WTC11 (cell line): ENCODE measurements around the gene BFSP1. TPM values are rescaled to one million over a fixed set of nuclear protein-coding genes. Genes with fewer than 3 reads are reported as not detected.

Source experiments
- ATAC-seq: fragments of 200-7000 bp; cut with Tn5 transposase; 2 replicates; pipeline ENCODE4 v1.10.0; 2021; ENCODE audit warnings: mild to moderate bottlenecking, moderate library complexity
- CTCF ChIA-PET: fragments of 300-600 bp; sonication (Branson Sonifier 250); formaldehyde crosslinking; loops from one replicate; lab custom pipeline; 2021; ENCODE audit warnings: antibody characterized with exemption; lab: Charles Lee
- POLR2A ChIA-PET: fragments of 350-600 bp; sonication (Branson Sonifier 250); formaldehyde crosslinking; loops from one replicate; lab custom pipeline; 2021; ENCODE audit warnings: antibody characterized with exemption; lab: Charles Lee
- DNase-seq: peaks from one replicate; pipeline ENCODE4 v3.0.0; 2021; ENCODE audit warnings: low spot score
- H3K27ac Mint-ChIP-seq: 2 replicates; pipeline ENCODE4 v1.8.0; 2021; ENCODE audit warnings: mixed read lengths
- H3K27me3 Mint-ChIP-seq: 2 replicates; pipeline ENCODE4 v1.8.0; 2021; ENCODE audit warnings: low read depth, mild to moderate bottlenecking, moderate library complexity, mixed read lengths
- H3K36me3 Mint-ChIP-seq: 2 replicates; pipeline ENCODE4 v1.8.0; 2021; ENCODE audit warnings: mixed read lengths
- H3K4me1 Mint-ChIP-seq: 2 replicates; pipeline ENCODE4 v1.8.0; 2022; ENCODE audit warnings: mixed read lengths
- H3K4me3 Mint-ChIP-seq: 2 replicates; pipeline ENCODE4 v1.8.0; 2021; ENCODE audit warnings: mild to moderate bottlenecking, moderate library complexity, mixed read lengths
- H3K9me3 Mint-ChIP-seq: 2 replicates; pipeline ENCODE4 v1.8.0; 2021; ENCODE audit warnings: mixed read lengths
- AFF4 ChIP-seq: sonication (generic); formaldehyde crosslinking; IDR thresholded peaks from 2 replicates; pipeline ENCODE4 v1.8.1; 2023; ENCODE audit warnings: mild to moderate bottlenecking, missing genetic modification reagents, borderline replicate concordance
- ATF1 ChIP-seq: sonication (generic); formaldehyde crosslinking; IDR thresholded peaks from 2 replicates; pipeline ENCODE4 v1.8.1; 2023; ENCODE audit warnings: mild to moderate bottlenecking, moderate library complexity, missing genetic modification reagents
- CBFB ChIP-seq: sonication (generic); formaldehyde crosslinking; IDR thresholded peaks from 2 replicates; pipeline ENCODE4 v1.8.1; 2022; ENCODE audit warnings: mild to moderate bottlenecking, low read depth, missing genetic modification reagents
- CREM ChIP-seq: sonication (generic); formaldehyde crosslinking; IDR thresholded peaks from 2 replicates; pipeline ENCODE4 v1.8.1; 2022; ENCODE audit warnings: mild to moderate bottlenecking, missing genetic modification reagents, moderate library complexity
- E2F4 ChIP-seq: sonication (generic); formaldehyde crosslinking; IDR thresholded peaks from 2 replicates; pipeline ENCODE4 v1.8.1; 2022; ENCODE audit warnings: low read depth, mild to moderate bottlenecking, moderate library complexity, missing genetic modification reagents, borderline replicate concordance
- FOXP1 ChIP-seq: sonication (generic); formaldehyde crosslinking; IDR thresholded peaks from 2 replicates; pipeline ENCODE4 v1.8.0; 2022; ENCODE audit warnings: missing genetic modification reagents, mild to moderate bottlenecking, moderate library complexity, borderline replicate concordance
- FOXP4 ChIP-seq: sonication (generic); formaldehyde crosslinking; IDR thresholded peaks from 2 replicates; pipeline ENCODE4 v1.8.0; 2022; ENCODE audit warnings: mild to moderate bottlenecking, missing genetic modification reagents
- GTF2I ChIP-seq: fragments of 250-450 bp; sonication (Bioruptor Pico); conservative IDR thresholded peaks from 2 replicates; pipeline ENCODE4 v1.4.0; 2021; ENCODE audit warnings: mild to moderate bottlenecking
- IRF1 ChIP-seq: sonication (generic); formaldehyde crosslinking; IDR thresholded peaks from 2 replicates; pipeline ENCODE4 v1.8.0; 2023; ENCODE audit warnings: missing genetic modification reagents
- NFATC4 ChIP-seq: fragments of 250-450 bp; sonication (Bioruptor Pico); IDR thresholded peaks from 2 replicates; pipeline ENCODE4 v1.9.0; 2021; ENCODE audit warnings: mild to moderate bottlenecking
- NR2C2 ChIP-seq: sonication (generic); formaldehyde crosslinking; IDR thresholded peaks from 2 replicates; pipeline ENCODE4 v1.8.0; 2022; ENCODE audit warnings: mild to moderate bottlenecking, missing genetic modification reagents
- SMAD4 ChIP-seq: sonication (generic); formaldehyde crosslinking; IDR thresholded peaks from 2 replicates; pipeline ENCODE4 v1.8.0; 2022; ENCODE audit warnings: mild to moderate bottlenecking, missing genetic modification reagents
- TEAD1 ChIP-seq: sonication (generic); formaldehyde crosslinking; IDR thresholded peaks from 2 replicates; pipeline ENCODE4 v1.8.0; 2022; ENCODE audit warnings: mild to moderate bottlenecking, missing genetic modification reagents
- TEAD4 ChIP-seq: sonication (generic); formaldehyde crosslinking; IDR thresholded peaks from 2 replicates; pipeline ENCODE4 v1.8.0; 2022; ENCODE audit warnings: mild to moderate bottlenecking, missing genetic modification reagents
- ZBTB21 ChIP-seq: sonication (generic); formaldehyde crosslinking; IDR thresholded peaks from 2 replicates; pipeline ENCODE4 v1.8.1; 2023; ENCODE audit warnings: mild to moderate bottlenecking, missing genetic modification reagents, borderline replicate concordance
- ZBTB43 ChIP-seq: sonication (generic); formaldehyde crosslinking; IDR thresholded peaks from 2 replicates; pipeline ENCODE4 v1.8.1; 2023; ENCODE audit warnings: mild to moderate bottlenecking, missing genetic modification reagents
- ZMAT4 ChIP-seq: fragments of 250-450 bp; sonication (Bioruptor Pico); IDR thresholded peaks from 2 replicates; pipeline ENCODE4 v1.9.0; 2021; ENCODE audit warnings: mild to moderate bottlenecking
- ZNF121 ChIP-seq: sonication (generic); formaldehyde crosslinking; IDR thresholded peaks from 2 replicates; pipeline ENCODE4 v1.8.0; 2023; ENCODE audit warnings: missing genetic modification reagents
- ZNF219 ChIP-seq: sonication (generic); formaldehyde crosslinking; IDR thresholded peaks from 2 replicates; pipeline ENCODE4 v1.8.0; 2023; ENCODE audit warnings: missing genetic modification reagents, mild to moderate bottlenecking, borderline replicate concordance
- ZNF263 ChIP-seq: sonication (generic); formaldehyde crosslinking; IDR thresholded peaks from 2 replicates; pipeline ENCODE4 v1.8.1; 2022; ENCODE audit warnings: low read depth, mild to moderate bottlenecking, moderate library complexity, missing genetic modification reagents
- ZNF423 ChIP-seq: fragments of 250-450 bp; sonication (Bioruptor Pico); IDR thresholded peaks from 2 replicates; pipeline ENCODE4 v2.1.2; 2022; ENCODE audit warnings: mild to moderate bottlenecking, moderate library complexity
- ZNF425 ChIP-seq: fragments of 250-450 bp; sonication (Bioruptor Pico); conservative IDR thresholded peaks from 2 replicates; pipeline ENCODE4 v1.9.0; 2021; ENCODE audit warnings: mild to moderate bottlenecking
- total RNA-seq: library from RNA; stranded (reverse); gene quantifications from 3 replicates; pipeline ENCODE4 v1.2.3, GENCODE V29; 2021

BFSP1 gene
- total RNA-seq, 1 experiment from 2014 or later = 3.0 TPM

GRCh38 chr20:17542481-17542880, 11.3 kb upstream of the BFSP1 start (continued):
- TF ChIP-seq CBFB (no peak), AFF4 (no peak), ZNF425 (CRISPR knock-in tag) (no peak), TEAD1 (CRISPR knock-in tag) (no peak), ATF1 (no peak), ZNF263 (CRISPR knock-in tag) (no peak), SMAD4 (CRISPR knock-in tag) (no peak), ZNF219 (no peak)

- no peak overlapping the region for H3K27ac Mint-ChIP-seq
- H3K9me3 Mint-ChIP-seq = no peaks in the 10 kb centered on the region
- no peaks in the 10 kb centered on the region for H3K27me3 Mint-ChIP-seq
- POLR2A ChIA-PET = no interaction called here
- DNase-seq (no peak), ATAC-seq (no peak)
- CTCF ChIA-PET = interaction anchor here (0.5 to 1.6 kb wide), 2 partner anchors 28 to 140 kb away, joined by 4 read pairs; partner anchors contain the start of gene DSTN
- no peak overlapping the region for H3K4me3 Mint-ChIP-seq
- H3K4me1 Mint-ChIP-seq = peaks cover 5% of the 10 kb centered on the region
- no peak for TF ChIP-seq TEAD4 (CRISPR knock-in tag)
- TF ChIP-seq E2F4 (CRISPR knock-in tag) = no peak
- TF ChIP-seq NR2C2 = no peak
- TF ChIP-seq ZMAT4 (CRISPR knock-in tag) = no peak
- TF ChIP-seq NFATC4 (CRISPR knock-in tag) = no peak
- TF ChIP-seq, all 79 proteins: peak for 0
- no peaks in the 10 kb centered on the region for H3K36me3 Mint-ChIP-seq
These were observed 10.8 kb upstream of the BFSP1 start for GRCh38 chr20:17541996-17542395.

- peaks cover 6% of the 10 kb centered on the region for H3K4me1 Mint-ChIP-seq
- no peaks in the 10 kb centered on the region for H3K27me3 Mint-ChIP-seq
- H3K36me3 Mint-ChIP-seq = peaks cover 3% of the 10 kb centered on the region
- no peak for DNase-seq
- CTCF ChIA-PET = interaction anchor here (0.9 to 1.6 kb wide), 2 partner anchors 28 to 73 kb away, joined by 3 to 4 read pairs; partner anchors contain the start of gene DSTN
- no peak overlapping the region for H3K27ac Mint-ChIP-seq
- H3K4me3 Mint-ChIP-seq = no peak overlapping the region
- H3K9me3 Mint-ChIP-seq = peaks cover 3% of the 10 kb centered on the region
- POLR2A ChIA-PET = no interaction called here
- ATAC-seq = no peak
- TF ChIP-seq E2F4 (CRISPR knock-in tag) (no peak), ZBTB43 (CRISPR knock-in tag) (no peak), GTF2I (CRISPR knock-in tag) (no peak), NFATC4 (CRISPR knock-in tag) (no peak), IRF1 (CRISPR knock-in tag) (no peak), FOXP4 (no peak), ZBTB21 (CRISPR knock-in tag) (no peak), FOXP1 (CRISPR knock-in tag) (no peak), SMAD4 (CRISPR knock-in tag) (no peak), ZNF423 (no peak), ZNF121 (CRISPR knock-in tag) (no peak), CREM (CRISPR knock-in tag) (no peak)
These were observed 10.4 kb upstream of the BFSP1 start for GRCh38 chr20:17541596-17541995.
